ENCODE measurements around the gene ARID1B. TPM values are rescaled to one million over a fixed set of nuclear protein-coding genes. Genes with fewer than 3 reads are reported as not detected.

Gene ARID1B
- total and polyA plus RNA-seq, 2 of the 4 experiments (the other 2 are of a cell fraction) = 14.5 to 20.1 TPM

GRCh38 chr6:157089258-157089657, 312.1 kb downstream of the ARID1B start:
- no peaks in the 10 kb centered on the region for H3K27me3 ChIP-seq (ENCODE audit: control insufficient read depth, insufficient read depth, low read length)
- H3K56ac ChIP-seq (ENCODE audit: extremely low read depth, insufficient read depth, low read length) = no peak overlapping the region
- ATAC-seq (ENCODE audit: low read depth) = peak; percentile 90
- peak; percentile 60 for DNase-seq
- H3K18ac ChIP-seq (ENCODE audit: low read depth, low read length) = no peak overlapping the region
- no CpG with 5 or more reads among the region's 3 CpGs for WGBS, 2 experiments (ENCODE audit: extremely low coverage in 2 of 2, insufficient read length in 1 of 2)
- H3K9ac ChIP-seq (ENCODE audit: low read depth, low read length) = no peak overlapping the region
- H2BK20ac ChIP-seq (ENCODE audit: low read depth, low read length) = no peak overlapping the region
- intact Hi-C loops (cut with micrococcal nuclease) (no loop called here), dilution Hi-C loops (cut with HindIII; ENCODE audit: low sequenced_read_pairs, unreplicated experiment) (no loop called here), in situ Hi-C loops (cut with MboI; ENCODE audit: low sequenced_read_pairs) (no loop called here)
- no peaks in the 10 kb centered on the region; the same call in 1 of the 2 replicates for H4K20me1 ChIP-seq (ENCODE audit: insufficient read depth, low read length)
- no peak overlapping the region for H2AK5ac ChIP-seq (ENCODE audit: low read depth, low read length)
- H2AFZ ChIP-seq (replicated peaks; ENCODE audit: low read length, poor library complexity) = no peak overlapping the region
- CTCF ChIA-PET = interaction anchor here (1.2 kb wide), 1 partner anchor 43 kb away, joined by 4 read pairs; no protein-coding TSS in a partner anchor
- 0 out of 2 replicates have a peak overlapping the region, but pooled peaks have one; percentile 20 for H3K4ac ChIP-seq (ENCODE audit: low read depth, low read length)
- no peak overlapping the region for H3K27ac ChIP-seq (ENCODE audit: insufficient read depth, low read length)
- no peak overlapping the region for H3K4me3 ChIP-seq (ENCODE audit: insufficient read depth, low read depth, low read length)
- H3K36me3 ChIP-seq (ENCODE audit: control insufficient read depth, insufficient read depth, low read length) = peaks cover 8% of the 10 kb centered on the region
- peaks cover 28 to 51% of the 10 kb centered on the region in 2 experiments for H3K79me1 ChIP-seq (ENCODE audit: low read depth in 1 of 2, low read length in 2 of 2)
- TF ChIP-seq RAD21 (IDR thresholded peaks at IDR 0.05; ENCODE audit: low read length) (no peak), RFX5 (IDR thresholded peaks at IDR 0.05; ENCODE audit: low read depth, low read length) (no peak), ELK1 (IDR thresholded peaks at IDR 0.05; ENCODE audit: borderline replicate concordance, low read depth, low read length) (no peak), NFE2L2 (IDR thresholded peaks at IDR 0.05; ENCODE audit: low read depth, low read length) (no peak), MXI1 (IDR thresholded peaks at IDR 0.05; ENCODE audit: borderline replicate concordance, low read depth, low read length) (no peak), RCOR1 (IDR thresholded peaks at IDR 0.05; ENCODE audit: insufficient replicate concordance, low read length) (no peak), CHD1 (IDR thresholded peaks at IDR 0.05; ENCODE audit: low read depth, low read length) (no peak), POLR2A (IDR thresholded peaks at IDR 0.05; ENCODE audit: low read depth, low read length) (no peak), CTCF (conservative IDR thresholded peaks at IDR 0.05; ENCODE audit: low read depth, low read length) (no peak), CEBPB (IDR thresholded peaks at IDR 0.05; ENCODE audit: low read depth, low read length) (no peak), SMC3 (IDR thresholded peaks at IDR 0.05; ENCODE audit: low read depth, low read length) (no peak), USF2 (IDR thresholded peaks at IDR 0.05; ENCODE audit: low read depth, low read length) (no peak), FOS (IDR thresholded peaks at IDR 0.05; ENCODE audit: low read depth, low read length) (no peak), MAZ (IDR thresholded peaks at IDR 0.05; ENCODE audit: borderline replicate concordance, low read depth, low read length) (no peak), MAFK (IDR thresholded peaks at IDR 0.05; ENCODE audit: low read depth, low read length) (no peak), BHLHE40 (IDR thresholded peaks at IDR 0.05; ENCODE audit: low read depth, low read length) (no peak)
- H3K9me1 ChIP-seq (ENCODE audit: insufficient read depth, low read length) = peaks cover 25% of the 10 kb centered on the region
- peaks cover 5% of the 10 kb centered on the region for H3K4me1 ChIP-seq (ENCODE audit: control insufficient read depth, insufficient read depth, low read length)
- H4K8ac ChIP-seq (ENCODE audit: low read depth in 2 of 2, low read length in 2 of 2) = no peak overlapping the region
- H2BK5ac ChIP-seq (ENCODE audit: low read depth, low read length, poor library complexity, severe bottlenecking) = no peak overlapping the region
- no peak overlapping the region for H4K91ac ChIP-seq (ENCODE audit: insufficient read depth, low read depth, low read length)
- H4K5ac ChIP-seq (ENCODE audit: low read depth, low read length) = no peak overlapping the region
- H3K9me3 ChIP-seq (ENCODE audit: control insufficient read depth, insufficient read depth, low read length) = no peaks in the 10 kb centered on the region
- BruUV-seq (replicated peaks) = no TSS peak
- no peak overlapping the region for H2BK15ac ChIP-seq (ENCODE audit: low read depth, low read length)
- H2BK120ac ChIP-seq (ENCODE audit: low read depth, low read length) = no peak overlapping the region
- no peak overlapping the region for H3K23ac ChIP-seq (ENCODE audit: low read depth, low read length)
- POLR2A ChIA-PET (ENCODE audit: unreplicated experiment) = no interaction called here
- no peak overlapping the region for H3K4me2 ChIP-seq (ENCODE audit: low read depth, low read length)
- no peak overlapping the region for H2AK9ac ChIP-seq (replicated peaks; ENCODE audit: low read depth, low read length, poor library complexity)
- H3K14ac ChIP-seq (replicated peaks; ENCODE audit: low read depth, low read length) = peak overlapping the region; percentile 76; the same call in 1 of the 2 replicates

Data from IMR-90 (cell line).